Neural cell (in vitro differentiated cells): ENCODE measurements around the gene FHIT. TPM values are rescaled to one million over a fixed set of nuclear protein-coding genes. Genes with fewer than 3 reads are reported as not detected.

Source experiments
- H2AFZ ChIP-seq: fragments of 200-600, 300-800 bp; sonication (generic), shearing (Covaris generic); 2 replicates; pipeline ENCODE4 v1.6.0; 2014; ENCODE audit warnings: low read depth, mild to moderate bottlenecking, antibody characterized with exemption, low read length, moderate library complexity
- H3F3A ChIP-seq: fragments of 200-600 bp; shearing (Covaris generic); 2 replicates; pipeline ENCODE4 v1.6.1; 2016; ENCODE audit warnings: mild to moderate bottlenecking, moderate library complexity, mixed read lengths, antibody characterized with exemption, low read length; ENCODE audit not compliant: insufficient read depth, poor library complexity, severe bottlenecking
- H3K27ac ChIP-seq: fragments of 200-600, 300-800 bp; sonication (generic), shearing (Covaris generic); 2 replicates; pipeline ENCODE4 v1.5.1; 2014; ENCODE audit warnings: mild to moderate bottlenecking, low read length, moderate library complexity
- H3K27me3 ChIP-seq: fragments of 300-800, 200-600 bp; sonication (generic), shearing (Covaris generic); 2 replicates; pipeline ENCODE4 v1.6.0; 2014; ENCODE audit warnings: mild to moderate bottlenecking, low read depth, low read length, moderate library complexity; ENCODE audit not compliant: insufficient read depth
- H3K36me3 ChIP-seq: fragments of 300-800, 200-600 bp; sonication (generic), shearing (Covaris generic); 2 replicates; pipeline ENCODE4 v1.5.1; 2014; ENCODE audit warnings: mild to moderate bottlenecking, antibody characterized with exemption, low read length, moderate library complexity; ENCODE audit not compliant: insufficient read depth
- H3K4me2 ChIP-seq: fragments of 300-800, 200-600 bp; sonication (generic), shearing (Covaris generic); 2 replicates; pipeline ENCODE4 v1.6.0; 2014; ENCODE audit warnings: mild to moderate bottlenecking, low read length
- H3K4me3 ChIP-seq: fragments of 300-800, 200-600 bp; sonication (generic), shearing (Covaris generic); 2 replicates; pipeline ENCODE4 v1.5.1; 2014; ENCODE audit warnings: mild to moderate bottlenecking, low read length, moderate library complexity
- H3K79me2 ChIP-seq: fragments of 200-600 bp; shearing (Covaris generic); replicated peaks from 2 replicates; pipeline ENCODE4 v1.6.0; 2014; ENCODE audit warnings: mild to moderate bottlenecking, low read length, moderate library complexity; ENCODE audit not compliant: insufficient read depth
- H3K9ac ChIP-seq: fragments of 300-800, 200-600 bp; sonication (generic), shearing (Covaris generic); 2 replicates; pipeline ENCODE4 v1.6.1; 2016; ENCODE audit warnings: mild to moderate bottlenecking, low read length, mixed read lengths
- H3K9me2 ChIP-seq: fragments of 200-600 bp; shearing (Covaris generic); 2 replicates; pipeline ENCODE4 v1.6.1; 2016; ENCODE audit warnings: mild to moderate bottlenecking, low read length, mixed read lengths; ENCODE audit not compliant: insufficient read depth
- H3K9me3 ChIP-seq: fragments of 200-600, 300-800 bp; sonication (generic), shearing (Covaris generic); 2 replicates; pipeline ENCODE4 v1.6.1; 2016; ENCODE audit warnings: mild to moderate bottlenecking, mixed run types, low read length, moderate library complexity, mixed read lengths
- H4K20me1 ChIP-seq: fragments of 200-600 bp; shearing (Covaris generic); 2 replicates; pipeline ENCODE4 v1.6.1; 2016; ENCODE audit warnings: mild to moderate bottlenecking, mixed run types; ENCODE audit not compliant: insufficient read depth
- CTCF ChIP-seq: fragments of 450-650 bp; IDR thresholded peaks from 2 replicates; pipeline ENCODE4 v1.5.1; 2014; ENCODE audit warnings: antibody characterized with exemption, mild to moderate bottlenecking, moderate library complexity; ENCODE audit not compliant: poor library complexity, severe bottlenecking
- EP300 ChIP-seq: fragments of 450-650 bp; conservative IDR thresholded peaks from 2 replicates; pipeline ENCODE4 v1.6.1; 2014; ENCODE audit warnings: antibody characterized with exemption, mild to moderate bottlenecking, moderate library complexity; ENCODE audit not compliant: poor library complexity, severe bottlenecking
- EZH2 ChIP-seq: fragments of 200-600, 300-800 bp; shearing (Covaris generic), sonication (generic); IDR thresholded peaks from 2 replicates; pipeline ENCODE4 v1.6.1; 2014; ENCODE audit warnings: antibody characterized with exemption, low read length, borderline replicate concordance, mild to moderate bottlenecking; ENCODE audit not compliant: insufficient read depth, poor library complexity, severe bottlenecking
- MXI1 ChIP-seq: fragments of 450-650 bp; conservative IDR thresholded peaks from 2 replicates; pipeline ENCODE4 v1.6.1; 2014; ENCODE audit warnings: antibody characterized with exemption, mild to moderate bottlenecking; ENCODE audit not compliant: poor library complexity, severe bottlenecking
- POLR2AphosphoS5 ChIP-seq: IDR thresholded peaks from 2 replicates; pipeline ENCODE4 v1.6.1; 2012
- RAD21 ChIP-seq: fragments of 450-650 bp; conservative IDR thresholded peaks from 2 replicates; pipeline ENCODE4 v1.6.1; 2014; ENCODE audit warnings: antibody characterized with exemption, mild to moderate bottlenecking, moderate library complexity
- REST ChIP-seq: IDR thresholded peaks from 2 replicates; pipeline ENCODE4 v1.6.1; 2012; ENCODE audit warnings: borderline replicate concordance
- SMC3 ChIP-seq: fragments of 450-650 bp; conservative IDR thresholded peaks from 2 replicates; pipeline ENCODE4 v1.6.1; 2014; ENCODE audit warnings: antibody characterized with exemption, mild to moderate bottlenecking, moderate library complexity; ENCODE audit not compliant: poor library complexity
- TAF1 ChIP-seq: IDR thresholded peaks from 2 replicates; pipeline ENCODE4 v1.6.1; 2012; ENCODE audit warnings: low read depth
- polyA plus RNA-seq: library from polyadenylated mRNA; depleted of rRNA; stranded (reverse); fragments of >200 nt; gene quantifications from 2 replicates; pipeline ENCODE4 v1.2.3, GENCODE V29; 2014

FHIT gene
- polyA plus RNA-seq, 1 donor from 2014 or later: not detected

GRCh38 chr3:60391292-60391691 is 860.0 kb downstream of the FHIT start:
- no peaks in the 10 kb centered on the region for H3K9me3 ChIP-seq
- no peak for TF ChIP-seq MXI1
- no peak for TF ChIP-seq EP300
- TF ChIP-seq TAF1: no peak
- no peak for TF ChIP-seq RAD21
- no peak for TF ChIP-seq REST
- no peak for TF ChIP-seq CTCF
- TF ChIP-seq EZH2: no peak
- TF ChIP-seq SMC3: no peak
- no peak for TF ChIP-seq POLR2AphosphoS5

GRCh38 chr3:60388731-60389130 is 862.5 kb downstream of the FHIT start:
- Histone ChIP-seq H3K9me3 (no peaks in the 10 kb centered on the region), H3K9me2 (no peaks in the 10 kb centered on the region), H4K20me1 (no peaks in the 10 kb centered on the region), H2AFZ (no peak overlapping the region), H3K27me3 (no peaks in the 10 kb centered on the region), H3K4me3 (no peak overlapping the region), H3F3A (no peaks in the 10 kb centered on the region), H3K4me2 (no peak overlapping the region), H3K36me3 (no peaks in the 10 kb centered on the region), H3K9ac (no peak overlapping the region), H3K79me2 (no peaks in the 10 kb centered on the region), H3K27ac (no peak overlapping the region)
- no peak for TF ChIP-seq SMC3
- no peak for TF ChIP-seq EZH2
- no peak for TF ChIP-seq EP300
- no peak for TF ChIP-seq RAD21
- TF ChIP-seq MXI1: no peak
- TF ChIP-seq TAF1: no peak
- TF ChIP-seq REST: no peak
- no peak for TF ChIP-seq CTCF

More at GRCh38 chr3:60391292-60391691, 860.0 kb downstream of the FHIT start:
- Histone ChIP-seq H3K27me3 (no peaks in the 10 kb centered on the region), H3K4me2 (no peak overlapping the region), H3K36me3 (no peaks in the 10 kb centered on the region), H3K4me3 (no peak overlapping the region), H3K9ac (no peak overlapping the region), H3K9me2 (no peaks in the 10 kb centered on the region), H3K27ac (no peak overlapping the region), H3K79me2 (no peaks in the 10 kb centered on the region), H3F3A (no peaks in the 10 kb centered on the region), H2AFZ (no peak overlapping the region), H4K20me1 (no peaks in the 10 kb centered on the region)
